Panc1 (cell line): Measurements from ENCODE around the gene MEAF6. TPM values are rescaled to one million over a fixed set of nuclear protein-coding genes. Genes with fewer than 3 reads are reported as not detected.

Source experiments
- ATAC-seq: fragments of 200-7000 bp; cut with Tn5 transposase; 2 replicates; pipeline ENCODE4 v1.9.1; 2020; ENCODE audit warnings: mild to moderate bottlenecking, moderate library complexity
- BruUV-seq: library from RNA; stranded (reverse); fragments of 400-500 nt; replicated peaks from 2 replicates; lab custom pipeline; 2021; lab: Mats Ljungman, UMichigan
- CTCF ChIA-PET: fragments of 300-600 bp; sonication (Branson Sonifier 250); formaldehyde crosslinking; loops from one replicate; lab custom pipeline; 2022; ENCODE audit warnings: antibody characterized with exemption; lab: Charles Lee
- POLR2A ChIA-PET: fragments of 300-600 bp; sonication (Branson Sonifier 250); formaldehyde crosslinking; loops from one replicate; lab custom pipeline; 2022; ENCODE audit warnings: antibody characterized with exemption; lab: Charles Lee
- DNase-seq: peaks from one replicate; pipeline ENCODE4 v3.0.0-alpha.2; 2010; ENCODE audit warnings: low read depth, low spot score
- H3K27ac ChIP-seq: 2 replicates; pipeline ENCODE4 v1.5.1; 2011; ENCODE audit warnings: mild to moderate bottlenecking, low read length, inconsistent platforms
- H3K27me3 ChIP-seq: fragments of 200-500 bp; sonication (Bioruptor generic); 2 replicates; pipeline ENCODE4 v1.6.0; 2014; ENCODE audit warnings: low read length, inconsistent platforms; ENCODE audit not compliant: control insufficient read depth, insufficient read depth
- H3K36me3 ChIP-seq: fragments of 200-500 bp; sonication (Bioruptor generic); 2 replicates; pipeline ENCODE4 v1.5.1; 2014; ENCODE audit warnings: inconsistent platforms, mild to moderate bottlenecking, low read length, moderate library complexity; ENCODE audit not compliant: control insufficient read depth, insufficient read depth
- H3K4me1 ChIP-seq: 2 replicates; pipeline ENCODE4 v1.5.1; 2011; ENCODE audit warnings: inconsistent platforms, mild to moderate bottlenecking, low read length, moderate library complexity; ENCODE audit not compliant: control insufficient read depth, insufficient read depth
- H3K4me3 ChIP-seq, 2 experiments: 2 replicates each; pipeline ENCODE4 v1.5.1; 2011 to 2012; ENCODE audit warnings: low read depth in 2 of 2, low read length in 2 of 2, mild to moderate bottlenecking in 2 of 2, inconsistent platforms in 1 of 2, moderate library complexity in 1 of 2
- H3K9me3 ChIP-seq: fragments of 200-500 bp; sonication (Bioruptor generic); 2 replicates; pipeline ENCODE4 v1.5.1; 2014; ENCODE audit warnings: low read depth, mild to moderate bottlenecking, inconsistent platforms, low read length, moderate library complexity; ENCODE audit not compliant: control insufficient read depth, insufficient read depth
- CTCF ChIP-seq: fragments of 450-650 bp; IDR thresholded peaks from 2 replicates; pipeline ENCODE4 v1.5.1; 2017; ENCODE audit warnings: mild to moderate bottlenecking
- POLR2AphosphoS5 ChIP-seq: IDR thresholded peaks from 2 replicates; pipeline ENCODE4 v1.6.1; 2012; ENCODE audit warnings: mild to moderate bottlenecking, low read depth, low read length, moderate library complexity
- REST ChIP-seq, 2 experiments: IDR thresholded peaks; 2 replicates each; pipeline ENCODE4 v1.6.1; 2011 to 2012; ENCODE audit warnings: low read depth in 2 of 2, control low read depth in 1 of 2, low read length in 1 of 2, mild to moderate bottlenecking in 1 of 2, moderate library complexity in 1 of 2; ENCODE audit not compliant: insufficient read depth in 1 of 2
- SIN3A ChIP-seq: IDR thresholded peaks from 2 replicates; pipeline ENCODE4 v1.6.1; 2012; ENCODE audit warnings: low read depth, mild to moderate bottlenecking, low read length, moderate library complexity, borderline replicate concordance; ENCODE audit not compliant: insufficient read depth
- TCF7L2 ChIP-seq: IDR thresholded peaks from 2 replicates; pipeline ENCODE4 v1.6.1; 2011; ENCODE audit warnings: mild to moderate bottlenecking, low read depth, low read length, inconsistent platforms
- in situ Hi-C: cut with HindIII; loops from 2 replicates; pipeline ENCODE4 v1.10.0; 2016; ENCODE audit warnings: low sequenced_read_pairs, low pct_unique_long_range_greater_than_20kb
- intact Hi-C: fragments of 100-400 bp; cut with micrococcal nuclease; formaldehyde crosslinking; loops from one replicate; pipeline ENCODE4 v1.10.0; 2022; ENCODE audit not compliant: unreplicated experiment
- total RNA-seq: library from RNA; stranded (reverse); gene quantifications from one replicate; pipeline ENCODE4 v1.2.1, GENCODE V29; 2021; ENCODE audit not compliant: unreplicated experiment

Gene MEAF6
- total RNA-seq, 1 experiment from 2014 or later: 50.0 TPM

- CTCF ChIA-PET: interaction anchor here (0.6 to 0.7 kb wide), 2 partner anchors 45 to 844 kb away, joined by 3 to 4 read pairs; no protein-coding TSS in a partner anchor
- POLR2A ChIA-PET: no interaction called here
- no peaks in the 10 kb centered on the region for H3K27me3 ChIP-seq
- DNase-seq (no peak), ATAC-seq (no peak)
- intact Hi-C loops (no loop called here), in situ Hi-C loops (no loop called here)
- no peak overlapping the region for H3K27ac ChIP-seq
- TF ChIP-seq REST (IDR thresholded peaks at IDR 0.05; ENCODE audit: insufficient read depth in 1 of 2, low read depth in 2 of 2, low read length in 1 of 2): no peak
- no peak for TF ChIP-seq TCF7L2
- TF ChIP-seq POLR2AphosphoS5: no peak
- no peak for TF ChIP-seq CTCF
- TF ChIP-seq SIN3A: no peak
- H3K4me1 ChIP-seq: peaks cover 17% of the 10 kb centered on the region; the same call in 1 of the 2 replicates
- H3K36me3 ChIP-seq: no peaks in the 10 kb centered on the region; the same call in 1 of the 2 replicates
- H3K9me3 ChIP-seq: no peaks in the 10 kb centered on the region
- BruUV-seq: no TSS peak
- no peak overlapping the region for H3K4me3 ChIP-seq
These were observed 16.7 kb downstream of the MEAF6 start for GRCh38 chr1:37497832-37498231.

GRCh38 chr1:37495875-37496274 is 18.7 kb downstream of the MEAF6 start:
- no peak overlapping the region for H3K4me3 ChIP-seq
- intact Hi-C loops: no loop called here
- ChIA-PET CTCF (interaction anchor here (0.9 kb wide), 1 partner anchor 9 kb away, joined by 3 read pairs; no protein-coding TSS in a partner anchor), POLR2A (interaction anchor here (0.7 kb wide), 1 partner anchor 233 kb away, joined by 12 read pairs; no protein-coding TSS in a partner anchor)
- H3K27me3 ChIP-seq: no peaks in the 10 kb centered on the region
- DNase-seq: no peak
- H3K27ac ChIP-seq: no peak overlapping the region
- H3K4me1 ChIP-seq: peaks cover 17% of the 10 kb centered on the region; the same call in 1 of the 2 replicates
- TF ChIP-seq TCF7L2 (0 out of 2 replicates have a peak, but pooled peaks have one; percentile 18), SIN3A (no peak)
- BruUV-seq: TSS peak; percentile 23
- H3K9me3 ChIP-seq: no peaks in the 10 kb centered on the region
- no peak for ATAC-seq
- peaks cover 2% of the 10 kb centered on the region; the same call in 1 of the 2 replicates for H3K36me3 ChIP-seq
- in situ Hi-C loops: no loop called here
